ENCODE data around the gene CUL9.

GRCh38 chr6:43269273-43270007 lies 87.4 kb downstream of the CUL9 start:
- no peak for TF ChIP-seq CTCF (IDR thresholded peaks at IDR 0.05; ENCODE audit: borderline replicate concordance, extremely low read depth, low read length, poor library complexity, severe bottlenecking)
- peak; percentile 17 for TF ChIP-seq EZH2 (IDR thresholded peaks at IDR 0.05; ENCODE audit: borderline replicate concordance, low read depth, low read length, severe bottlenecking)
